Caco-2 (cell line): ENCODE data around the gene COTL1. TPM values are rescaled to one million over a fixed set of nuclear protein-coding genes. Genes with fewer than 3 reads are reported as not detected.

Experiments
- BruUV-seq: library from RNA; stranded (reverse); fragments of 400-500 nt; replicated peaks from 2 replicates; lab custom pipeline; 2021; lab: Mats Ljungman, UMichigan
- CTCF ChIA-PET: fragments of 300-600 bp; sonication (Branson Sonifier 250); formaldehyde crosslinking; loops from one replicate; lab custom pipeline; 2022; ENCODE audit warnings: antibody characterized with exemption; lab: Charles Lee
- POLR2A ChIA-PET: fragments of 300-600 bp; sonication (Branson Sonifier 250); formaldehyde crosslinking; loops from one replicate; lab custom pipeline; 2022; ENCODE audit warnings: antibody characterized with exemption; lab: Charles Lee
- DNase-seq, 2 experiments: peaks; one replicate each; pipeline versions ENCODE4 v3.0.0 to v3.0.0-alpha.2; 2020 to 2022
- H3K27me3 ChIP-seq: replicated peaks from 2 replicates; pipeline ENCODE4 v1.6.0; 2011; ENCODE audit warnings: low read length; ENCODE audit not compliant: control insufficient read depth, insufficient read depth
- H3K36me3 ChIP-seq: 2 replicates; pipeline ENCODE4 v1.5.1; 2011; ENCODE audit warnings: low read length; ENCODE audit not compliant: control insufficient read depth, insufficient read depth
- H3K4me1 ChIP-seq: fragments of 250-450 bp; sonication (Bioruptor Pico); 2 replicates; pipeline ENCODE4 v1.5.1; 2020; ENCODE audit warnings: mild to moderate bottlenecking
- H3K4me3 ChIP-seq: 2 replicates; pipeline ENCODE4 v1.5.1; 2011; ENCODE audit warnings: low read depth, mild to moderate bottlenecking, control low read depth, low read length
- H3K9me3 ChIP-seq: fragments of 250-450 bp; sonication (Bioruptor Pico); 2 replicates; pipeline ENCODE4 v1.5.1; 2020; ENCODE audit warnings: mild to moderate bottlenecking, moderate library complexity
- H3K27ac Mint-ChIP-seq: one replicate; pipeline ENCODE4 v1.8.0; 2022; ENCODE audit warnings: mixed read lengths; ENCODE audit not compliant: unreplicated experiment
- H3K27me3 Mint-ChIP-seq: one replicate; pipeline ENCODE4 v1.8.0; 2022; ENCODE audit warnings: mixed read lengths; ENCODE audit not compliant: insufficient read depth, unreplicated experiment
- H3K36me3 Mint-ChIP-seq: one replicate; pipeline ENCODE4 v1.8.0; 2022; ENCODE audit warnings: mild to moderate bottlenecking, mixed read lengths; ENCODE audit not compliant: insufficient read depth, unreplicated experiment
- H3K4me1 Mint-ChIP-seq: one replicate; pipeline ENCODE4 v1.8.0; 2022; ENCODE audit warnings: low read depth, mixed read lengths; ENCODE audit not compliant: unreplicated experiment
- H3K4me3 Mint-ChIP-seq: one replicate; pipeline ENCODE4 v1.8.0; 2022; ENCODE audit warnings: mild to moderate bottlenecking, moderate library complexity, mixed read lengths; ENCODE audit not compliant: unreplicated experiment
- H3K9me3 Mint-ChIP-seq: one replicate; pipeline ENCODE4 v1.8.0; 2022; ENCODE audit warnings: mixed read lengths; ENCODE audit not compliant: unreplicated experiment
- CTCF ChIP-seq, 2 experiments: fragments of 200-600 bp in 1 of 2; IDR thresholded peaks; 1 replicate in 1 of 2; 2 replicates in 1 of 2; pipeline versions ENCODE4 v1.5.1 to v1.8.0; 2011 to 2022; ENCODE audit warnings: antibody characterized with exemption in 1 of 2, control low read depth in 1 of 2, inconsistent platforms in 1 of 2, low read depth in 1 of 2, low read length in 1 of 2, mild to moderate bottlenecking in 1 of 2, moderate library complexity in 1 of 2; ENCODE audit not compliant: insufficient read depth in 1 of 2, severe bottlenecking in 1 of 2, unreplicated experiment in 1 of 2
- intact Hi-C: fragments of 100-400 bp; cut with micrococcal nuclease; formaldehyde crosslinking; loops from one replicate; pipeline ENCODE4 v1.10.0; 2022; ENCODE audit not compliant: unreplicated experiment
- total RNA-seq: library from RNA; stranded (reverse); gene quantifications from 2 replicates; pipeline ENCODE4 v1.2.3, GENCODE V29; 2022

Gene COTL1
- total RNA-seq, 1 experiment from 2014 or later: 434 TPM

DNA sequence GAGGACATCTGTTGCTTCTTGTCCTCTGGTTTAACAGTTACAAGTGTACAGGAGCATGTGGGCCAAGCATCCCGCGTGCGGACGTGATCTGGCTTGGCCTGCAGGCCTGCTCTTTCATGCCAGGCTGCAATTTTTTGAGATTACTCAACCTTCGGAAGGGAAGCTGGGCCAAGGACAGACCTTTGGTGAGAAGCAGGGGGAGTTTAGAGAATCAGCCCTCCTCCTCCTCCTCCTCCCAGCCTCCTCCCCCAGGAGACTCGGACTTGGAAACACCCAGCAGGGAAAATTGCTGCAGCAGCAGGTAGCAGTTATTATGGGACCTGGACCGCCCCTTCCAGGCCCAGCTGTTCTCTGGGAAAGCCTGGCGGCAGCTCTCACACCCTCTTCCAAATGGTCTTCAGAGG, 25.3 kb upstream of the COTL1 start:
- peaks cover 6% of the 10 kb centered on the region for H3K27me3 Mint-ChIP-seq
- BruUV-seq: no TSS peak
- no peak overlapping the region for H3K27ac Mint-ChIP-seq
- POLR2A ChIA-PET: no interaction called here
- Histone ChIP-seq H3K9me3 (no peaks in the 10 kb centered on the region), H3K4me1 (no peaks in the 10 kb centered on the region), H3K4me3 (no peak overlapping the region), H3K36me3 (no peaks in the 10 kb centered on the region), H3K27me3 (no peaks in the 10 kb centered on the region)
- no peak overlapping the region for H3K4me3 Mint-ChIP-seq
- CTCF ChIA-PET: no interaction called here
- peaks cover 8% of the 10 kb centered on the region for H3K36me3 Mint-ChIP-seq
- no peak for TF ChIP-seq CTCF (IDR thresholded peaks at IDR 0.05; ENCODE audit: insufficient read depth in 1 of 2, low read depth in 1 of 2, low read length in 1 of 2, severe bottlenecking in 1 of 2, unreplicated experiment in 1 of 2)
- no peaks in the 10 kb centered on the region for H3K9me3 Mint-ChIP-seq
- peaks cover 5% of the 10 kb centered on the region for H3K4me1 Mint-ChIP-seq
- DNase-seq: no peak
- intact Hi-C loops: no loop called here

DNA sequence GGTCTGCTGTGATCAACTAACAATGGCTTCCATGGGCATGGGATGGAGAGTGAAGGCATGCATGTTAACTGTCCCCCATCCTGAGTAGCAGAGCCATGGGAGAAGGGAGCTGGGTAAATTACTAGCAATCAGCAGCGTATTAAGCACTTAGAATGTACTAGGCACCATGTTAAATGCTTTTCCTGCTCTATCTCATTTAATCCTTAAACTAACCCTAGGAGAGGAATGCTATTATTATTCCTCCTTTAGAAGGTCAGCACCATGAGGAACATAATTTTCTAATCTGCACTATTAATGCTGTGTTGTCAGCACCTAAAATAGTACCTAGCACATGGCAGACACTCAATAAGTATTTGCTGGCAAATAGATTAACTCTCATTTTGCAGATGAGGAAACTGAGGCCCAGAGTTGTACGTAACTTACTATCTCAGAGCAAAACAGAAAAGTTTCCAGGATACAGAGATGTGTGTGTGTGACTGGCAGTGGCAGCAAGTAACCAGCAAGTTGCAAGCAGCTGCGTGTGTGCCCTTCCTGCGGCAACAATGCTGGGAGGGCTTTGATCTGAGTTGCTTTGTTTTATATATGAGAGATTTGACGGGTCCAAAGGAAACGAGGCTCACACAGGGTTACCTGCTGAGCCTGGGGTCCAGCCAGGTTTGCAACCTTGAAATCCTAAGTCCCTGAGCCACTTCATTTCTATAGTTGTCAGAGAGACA, 23.9 kb upstream of the COTL1 start:
- no peaks in the 10 kb centered on the region for H3K36me3 ChIP-seq
- no peaks in the 10 kb centered on the region for H3K27me3 ChIP-seq
- H3K4me1 ChIP-seq: no peaks in the 10 kb centered on the region
- no peak overlapping the region for H3K27ac Mint-ChIP-seq
- no peaks in the 10 kb centered on the region for H3K9me3 Mint-ChIP-seq
- no TSS peak for BruUV-seq
- ChIA-PET POLR2A (interaction anchor here (0.6 kb wide), 1 partner anchor 970 kb away, joined by 3 read pairs; no protein-coding TSS in a partner anchor), CTCF (interaction anchor here (0.6 kb wide), 1 partner anchor 19 kb away, joined by 4 read pairs; no protein-coding TSS in a partner anchor)
- H3K36me3 Mint-ChIP-seq: no peaks in the 10 kb centered on the region
- H3K4me1 Mint-ChIP-seq: no peaks in the 10 kb centered on the region
- no peak overlapping the region for H3K4me3 ChIP-seq
- TF ChIP-seq CTCF (IDR thresholded peaks at IDR 0.05; ENCODE audit: insufficient read depth in 1 of 2, low read depth in 1 of 2, low read length in 1 of 2, severe bottlenecking in 1 of 2, unreplicated experiment in 1 of 2): no peak
- H3K27me3 Mint-ChIP-seq: peaks cover 6% of the 10 kb centered on the region
- intact Hi-C loops: no loop called here
- no peak overlapping the region for H3K4me3 Mint-ChIP-seq
- H3K9me3 ChIP-seq: no peaks in the 10 kb centered on the region
- DNase-seq: no peak

- Mint-ChIP-seq H3K36me3 (no peaks in the 10 kb centered on the region), H3K4me3 (no peak overlapping the region), H3K9me3 (no peaks in the 10 kb centered on the region), H3K27ac (no peak overlapping the region), H3K4me1 (no peaks in the 10 kb centered on the region), H3K27me3 (peaks cover 3% of the 10 kb centered on the region)
- no TSS peak for BruUV-seq
- DNase-seq: no peak
- no peaks in the 10 kb centered on the region for H3K9me3 ChIP-seq
- ChIA-PET POLR2A (no interaction called here), CTCF (no interaction called here)
- TF ChIP-seq CTCF (IDR thresholded peaks at IDR 0.05; ENCODE audit: insufficient read depth in 1 of 2, low read depth in 1 of 2, low read length in 1 of 2, severe bottlenecking in 1 of 2, unreplicated experiment in 1 of 2): no peak
- H3K27me3 ChIP-seq: no peaks in the 10 kb centered on the region
- no peaks in the 10 kb centered on the region for H3K4me1 ChIP-seq
- H3K36me3 ChIP-seq: no peaks in the 10 kb centered on the region
- no peak overlapping the region for H3K4me3 ChIP-seq
- intact Hi-C loops: no loop called here
These were observed 22.3 kb upstream of the COTL1 start for GRCh38 chr16:84640145-84640544.
